ENCODE measurements around the gene BAG5. TPM values are rescaled to one million over a fixed set of nuclear protein-coding genes. Genes with fewer than 3 reads are reported as not detected.
"Not testable (repeated sequence)": the region's sequence is repeated elsewhere in the genome, so short reads cannot be mapped to it uniquely, and the experiment has no call there.

Gene BAG5
- total RNA-seq, 1 donor from 2014 or later, result 27.2 TPM

GRCh38 chr14:103529383-103530365, 32.8 kb downstream of the BAG5 start:
- DNase-seq (ENCODE audit: low read depth), result no peak
- TF ChIP-seq CTCF (conservative IDR thresholded peaks at IDR 0.05; ENCODE audit: low read depth, low read length), result no peak
- peak overlapping the region; percentile 66 for H3K4me3 ChIP-seq (ENCODE audit: low read depth, low read length)

- DNase-seq (ENCODE audit: low read depth), result no peak
- peak within 1 kb of the TSS; percentile 66 for H3K4me3 ChIP-seq (ENCODE audit: low read depth, low read length)
- no peak for TF ChIP-seq CTCF (conservative IDR thresholded peaks at IDR 0.05; ENCODE audit: low read depth, low read length)
Measured at GRCh38 chr14:103528587-103529382, 33.7 kb downstream of the BAG5 start, which contains the start of gene TRMT61A. Gene TRMT61A (plus strand): TSS chr14:103529196. CDS start chr14:103529979, 783 bp downstream.

GRCh38 chr14:103528146-103528586, 34.3 kb downstream of the BAG5 start:
- no peak for TF ChIP-seq CTCF (conservative IDR thresholded peaks at IDR 0.05; ENCODE audit: low read depth, low read length)
- peak overlapping the region; percentile 66 for H3K4me3 ChIP-seq (ENCODE audit: low read depth, low read length)
- no peak for DNase-seq (ENCODE audit: low read depth)

GRCh38 chr14:103527408-103528145, 34.9 kb downstream of the BAG5 start:
- peak overlapping the region; percentile 66 for H3K4me3 ChIP-seq (ENCODE audit: low read depth, low read length)
- TF ChIP-seq CTCF (conservative IDR thresholded peaks at IDR 0.05; ENCODE audit: low read depth, low read length), result no peak
- DNase-seq (ENCODE audit: low read depth), result no peak

GRCh38 chr14:103526914-103527248, 35.6 kb downstream of the BAG5 start:
- H3K4me3 ChIP-seq (ENCODE audit: low read depth, low read length), result no peak overlapping the region
- no peak for TF ChIP-seq CTCF (conservative IDR thresholded peaks at IDR 0.05; ENCODE audit: low read depth, low read length)
- DNase-seq (ENCODE audit: low read depth), result no peak

GRCh38 chr14:103526247-103526913, 36.1 kb downstream of the BAG5 start:
- DNase-seq (ENCODE audit: low read depth), result no peak
- no peak overlapping the region for H3K4me3 ChIP-seq (ENCODE audit: low read depth, low read length)
- TF ChIP-seq CTCF (conservative IDR thresholded peaks at IDR 0.05; ENCODE audit: low read depth, low read length), result no peak

- not testable (repeated sequence) for DNase-seq (ENCODE audit: low read depth); H3K4me3 ChIP-seq (ENCODE audit: low read depth, low read length)
Measured at GRCh38 chr14:103525430-103526246, 36.8 kb downstream of the BAG5 start.
